Uterus (tissue), 4 donors: ENCODE data around the gene ITPR2. TPM values are rescaled to one million over a fixed set of nuclear protein-coding genes. Genes with fewer than 3 reads are reported as not detected.

Experiments used
- DNase-seq, 2 donors: peaks; one replicate each; pipeline ENCODE4 v3.0.0-alpha.2; 2019 to 2020
- H3K27ac ChIP-seq, 2 donors: fragments of 200-600 bp; sonication (generic); 1 replicate in 1 of 2; 2 replicates in 1 of 2; pipeline ENCODE4 v1.5.1; 2016 to 2018
- H3K27me3 ChIP-seq, 2 donors: fragments of 200-600 bp; sonication (generic); one replicate each; pipeline ENCODE4 v1.5.1; 2018 to 2019; ENCODE audit warnings: control low read depth in 1 of 2
- H3K36me3 ChIP-seq, 2 donors: fragments of 200-600 bp; sonication (generic); one replicate each; pipeline ENCODE4 v1.5.1; 2019; ENCODE audit warnings: control low read depth in 1 of 2
- H3K4me1 ChIP-seq, 2 donors: fragments of 200-600 bp; sonication (generic); one replicate each; pipeline ENCODE4 v1.5.1; 2018 to 2019; ENCODE audit warnings: control low read depth in 1 of 2
- H3K4me3 ChIP-seq, 2 donors: fragments of 200-600 bp; sonication (generic); 1 replicate in 1 of 2; 2 replicates in 1 of 2; pipeline ENCODE4 v1.5.1; 2018 to 2019; ENCODE audit warnings: mild to moderate bottlenecking in 1 of 2
- H3K9me3 ChIP-seq, 2 donors: fragments of 200-600 bp; sonication (generic); one replicate each; pipeline ENCODE4 v1.5.1; 2019; ENCODE audit warnings: control low read depth in 1 of 2
- CTCF ChIP-seq, 4 experiments: fragments of 200-600 bp in 2 of 4; fragments of 450-650 bp in 2 of 4; sonication (generic) in 2 of 4; IDR thresholded peaks; one replicate each; pipeline ENCODE4 v1.5.1; 2016 to 2019; ENCODE audit warnings: antibody characterized with exemption in 4 of 4, mild to moderate bottlenecking in 2 of 4, moderate library complexity in 1 of 4
- POLR2A ChIP-seq, 2 donors: fragments of 450-650 bp; IDR thresholded peaks; one replicate each; pipeline ENCODE4 v1.6.1; 2016; ENCODE audit warnings: antibody characterized with exemption in 2 of 2, mild to moderate bottlenecking in 1 of 2, moderate library complexity in 1 of 2
- intact Hi-C: fragments of 100-400 bp; cut with DNase I; formaldehyde crosslinking; loops from one replicate; pipeline ENCODE4 v1.15.1; 2023; ENCODE audit warnings: low total_unique reads
- total RNA-seq, 4 donors: library from RNA; depleted of rRNA in 3 of 4; stranded (reverse); fragments of >200 nt in 3 of 4; gene quantifications; one replicate each; pipeline versions ENCODE4 v1.1.0 to v1.2.4, GENCODE V29; 2014 to 2023
- donor health status: DM: yes; HTN: yes; CAD: no.

ITPR2 gene
- total RNA-seq, 4 donors from 2014 or later = 53.5 to 271 (median 60.4) TPM

GRCh38 chr12:26334621-26335124 lies 498.3 kb downstream of the ITPR2 start:
- Histone ChIP-seq H3K9me3 (no peaks in the 10 kb centered on the region), H3K4me3 (no peak overlapping the region), H3K4me1 (no peaks in the 10 kb centered on the region), H3K27ac (no peak overlapping the region), H3K36me3 (no peaks in the 10 kb centered on the region), H3K27me3 (no peaks in the 10 kb centered on the region)
- DNase-seq = no peak
- TF ChIP-seq CTCF (IDR thresholded peaks at IDR 0.05) (no peak), POLR2A (IDR thresholded peaks at IDR 0.05) (no peak)
- intact Hi-C loops = no loop called here

- Histone ChIP-seq H3K36me3 (no peaks in the 10 kb centered on the region), H3K27me3 (no peaks in the 10 kb centered on the region), H3K9me3 (no peaks in the 10 kb centered on the region), H3K4me1 (no peaks in the 10 kb centered on the region), H3K27ac (no peak overlapping the region), H3K4me3 (no peak overlapping the region)
- TF ChIP-seq CTCF (IDR thresholded peaks at IDR 0.05) = no peak
- TF ChIP-seq POLR2A (IDR thresholded peaks at IDR 0.05) = no peak
- no peak for DNase-seq
- intact Hi-C loops = no loop called here
Observed at GRCh38 chr12:26331960-26332359, 501.0 kb downstream of the ITPR2 start.

GRCh38 chr12:26331136-26331535 lies 501.9 kb downstream of the ITPR2 start:
- no peak for TF ChIP-seq POLR2A (IDR thresholded peaks at IDR 0.05)
- no peak for TF ChIP-seq CTCF (IDR thresholded peaks at IDR 0.05)
- no peak overlapping the region for H3K4me3 ChIP-seq
- H3K36me3 ChIP-seq = no peaks in the 10 kb centered on the region
- H3K27ac ChIP-seq = no peak overlapping the region
- H3K9me3 ChIP-seq = no peaks in the 10 kb centered on the region
- intact Hi-C loops = no loop called here
- no peaks in the 10 kb centered on the region for H3K4me1 ChIP-seq
- DNase-seq = no peak
- H3K27me3 ChIP-seq = no peaks in the 10 kb centered on the region

- Histone ChIP-seq H3K4me3 (no peak overlapping the region), H3K36me3 (no peaks in the 10 kb centered on the region), H3K27me3 (no peaks in the 10 kb centered on the region), H3K9me3 (no peaks in the 10 kb centered on the region), H3K4me1 (no peaks in the 10 kb centered on the region), H3K27ac (no peak overlapping the region)
- TF ChIP-seq CTCF (IDR thresholded peaks at IDR 0.05) (no peak), POLR2A (IDR thresholded peaks at IDR 0.05) (no peak)
- intact Hi-C loops = no loop called here
- DNase-seq = no peak
Observed at GRCh38 chr12:26327975-26328644, 504.9 kb downstream of the ITPR2 start.

- TF ChIP-seq POLR2A (IDR thresholded peaks at IDR 0.05) = no peak
- H3K27me3 ChIP-seq = no peaks in the 10 kb centered on the region
- intact Hi-C loops = no loop called here
- H3K9me3 ChIP-seq = no peaks in the 10 kb centered on the region
- no peaks in the 10 kb centered on the region for H3K4me1 ChIP-seq
- H3K4me3 ChIP-seq = no peak overlapping the region
- DNase-seq = no peak
- no peak overlapping the region for H3K27ac ChIP-seq
- H3K36me3 ChIP-seq = no peaks in the 10 kb centered on the region
Observed at GRCh38 chr12:26323673-26324072, 509.3 kb downstream of the ITPR2 start.
